ENCODE results near the gene KLK12.

KLK12 gene

DNA sequence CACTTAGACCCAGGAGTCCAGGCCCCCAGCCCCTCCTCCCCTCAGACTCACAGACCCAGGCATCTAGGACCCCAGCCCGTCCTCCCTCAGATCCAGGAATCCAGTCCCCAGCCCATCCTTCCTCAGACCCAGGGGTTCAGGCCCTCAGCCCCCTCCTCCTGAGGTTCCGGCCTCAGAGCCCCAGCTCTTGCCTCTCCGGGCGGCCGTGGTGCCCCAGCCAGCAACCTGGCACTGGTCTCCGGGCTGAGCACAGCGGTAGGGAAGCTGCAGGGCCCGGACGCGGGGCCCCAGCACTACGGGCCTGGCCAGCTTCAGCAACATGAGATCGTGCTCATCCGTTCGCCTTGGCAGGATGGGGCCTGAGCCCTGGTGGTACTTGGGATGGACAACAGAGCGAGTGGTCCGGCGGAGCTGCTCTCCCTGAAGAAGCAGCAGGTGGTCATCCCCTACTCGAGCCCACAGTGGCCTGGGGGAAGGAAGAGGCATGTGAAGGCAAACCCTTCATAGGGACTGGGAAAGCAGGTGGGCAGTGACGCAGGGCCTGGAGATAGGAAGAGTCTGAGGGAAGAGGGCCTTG is 19.0 kb downstream of the KLK12 start:
- ChIA-PET CTCF (interaction anchor here (0.6 to 2.5 kb wide), 5 partner anchors 14 to 153 kb away, joined by 3 to 20 read pairs (median 7); partner anchors contain the start of gene KLK8), POLR2A (ENCODE audit: low non-redundant PET) (interaction anchor here (1.0 kb wide), 1 partner anchor 82 kb away, joined by 3 read pairs; no protein-coding TSS in a partner anchor)
- H3K27ac ChIP-seq, result no peak overlapping the region
- TF ChIP-seq, protein P1, sequence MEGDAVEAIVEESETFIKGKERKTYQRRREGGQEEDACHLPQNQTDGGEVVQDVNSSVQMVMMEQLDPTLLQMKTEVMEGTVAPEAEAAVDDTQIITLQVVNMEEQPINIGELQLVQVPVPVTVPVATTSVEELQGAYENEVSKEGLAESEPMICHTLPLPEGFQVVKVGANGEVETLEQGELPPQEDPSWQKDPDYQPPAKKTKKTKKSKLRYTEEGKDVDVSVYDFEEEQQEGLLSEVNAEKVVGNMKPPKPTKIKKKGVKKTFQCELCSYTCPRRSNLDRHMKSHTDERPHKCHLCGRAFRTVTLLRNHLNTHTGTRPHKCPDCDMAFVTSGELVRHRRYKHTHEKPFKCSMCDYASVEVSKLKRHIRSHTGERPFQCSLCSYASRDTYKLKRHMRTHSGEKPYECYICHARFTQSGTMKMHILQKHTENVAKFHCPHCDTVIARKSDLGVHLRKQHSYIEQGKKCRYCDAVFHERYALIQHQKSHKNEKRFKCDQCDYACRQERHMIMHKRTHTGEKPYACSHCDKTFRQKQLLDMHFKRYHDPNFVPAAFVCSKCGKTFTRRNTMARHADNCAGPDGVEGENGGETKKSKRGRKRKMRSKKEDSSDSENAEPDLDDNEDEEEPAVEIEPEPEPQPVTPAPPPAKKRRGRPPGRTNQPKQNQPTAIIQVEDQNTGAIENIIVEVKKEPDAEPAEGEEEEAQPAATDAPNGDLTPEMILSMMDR (conservative IDR thresholded peaks at IDR 0.05; ENCODE audit: low read depth), result no peak
- no peak for DNase-seq (ENCODE audit: low spot score)

DNA sequence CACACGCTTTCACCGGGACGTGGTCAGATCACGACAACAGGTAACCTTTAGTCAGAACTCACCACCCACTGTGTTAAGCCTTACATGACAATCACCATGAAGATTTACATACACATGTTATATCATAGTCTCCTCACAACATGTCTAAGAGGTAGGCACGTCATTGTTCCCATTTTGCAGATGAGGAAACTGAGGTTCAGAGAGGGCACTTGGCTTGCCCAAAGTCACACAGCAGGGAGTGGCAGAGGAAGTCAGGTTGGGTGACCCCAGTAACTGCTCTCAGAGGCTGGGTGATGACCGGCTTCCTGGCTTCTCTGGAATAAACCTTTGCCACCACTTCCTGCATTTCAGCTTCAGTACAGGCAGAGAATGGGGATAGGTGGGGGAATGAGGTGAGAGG is 20.6 kb downstream of the KLK12 start:
- POLR2A ChIA-PET (ENCODE audit: low non-redundant PET), result no interaction called here
- no peak for DNase-seq (ENCODE audit: low spot score)
- CTCF ChIA-PET, result no interaction called here
- H3K27ac ChIP-seq, result no peak overlapping the region
- TF ChIP-seq, protein P1 (conservative IDR thresholded peaks at IDR 0.05; ENCODE audit: low read depth), result no peak

DNA sequence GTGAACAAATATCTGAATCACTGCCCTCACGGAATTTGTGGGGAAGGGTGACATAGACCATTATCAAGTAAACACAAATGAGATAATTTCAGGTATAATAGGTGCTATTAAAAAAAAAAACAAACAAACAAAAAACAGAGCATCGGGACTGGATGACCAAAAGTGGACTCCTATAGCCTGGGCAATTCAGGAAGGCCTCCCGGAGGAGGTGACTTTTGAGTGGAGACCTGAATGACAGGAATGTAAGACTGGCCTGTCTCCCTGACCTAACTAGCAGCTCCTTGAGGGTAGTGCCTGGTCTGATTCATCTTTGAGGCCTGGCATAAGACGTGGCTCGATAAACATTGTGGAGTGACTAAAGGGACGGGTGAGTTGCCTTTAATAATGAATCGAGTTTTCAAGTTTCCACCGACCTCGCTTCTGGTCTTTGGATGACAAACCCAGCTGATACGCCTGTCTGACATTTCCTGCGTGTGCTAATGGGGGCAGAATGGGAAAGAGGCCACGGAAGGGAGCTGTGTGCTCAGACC is 22.1 kb downstream of the KLK12 start:
- H3K27ac ChIP-seq, result no peak overlapping the region
- ChIA-PET POLR2A (ENCODE audit: low non-redundant PET) (no interaction called here), CTCF (no interaction called here)
- no peak for DNase-seq (ENCODE audit: low spot score)
- TF ChIP-seq, protein P1 (conservative IDR thresholded peaks at IDR 0.05; ENCODE audit: low read depth), result no peak

DNA sequence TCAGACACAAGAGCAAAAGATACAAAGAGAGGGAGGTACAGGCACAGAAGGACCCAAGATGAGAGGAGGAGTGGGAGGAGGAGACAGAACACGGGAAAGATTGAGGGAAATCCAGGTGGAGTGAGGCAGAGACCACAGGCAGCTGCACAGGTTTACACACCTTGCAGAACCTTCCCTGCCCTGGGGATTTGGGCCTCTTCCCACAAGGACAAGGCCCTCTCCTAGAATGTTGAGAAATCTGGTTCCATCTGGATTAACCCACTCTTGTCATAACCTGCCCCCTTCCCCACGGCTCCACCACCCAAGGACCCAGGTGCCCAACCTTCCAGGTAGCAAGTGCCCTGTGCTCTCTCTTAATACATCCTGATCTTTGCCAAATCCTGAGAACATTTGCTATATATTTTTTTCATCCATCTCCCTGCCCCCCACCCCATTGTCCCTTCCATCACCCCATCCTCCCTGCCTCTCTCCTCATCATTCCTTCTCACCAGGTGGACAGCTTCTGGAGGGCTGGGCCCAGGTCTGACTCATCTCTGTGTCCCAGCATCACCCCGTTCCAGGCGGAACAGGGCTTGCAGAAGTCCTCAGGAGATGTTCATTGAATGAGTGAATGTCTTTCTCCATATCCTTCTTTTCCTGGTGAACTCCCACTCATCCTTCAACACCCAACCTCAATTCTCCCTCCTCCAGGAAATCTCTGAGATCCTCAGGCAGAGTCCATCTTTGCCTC is 24.6 kb downstream of the KLK12 start:
- no peak overlapping the region for H3K27ac ChIP-seq
- TF ChIP-seq, protein P1 (conservative IDR thresholded peaks at IDR 0.05; ENCODE audit: low read depth), result no peak
- POLR2A ChIA-PET (ENCODE audit: low non-redundant PET), result interaction anchor here (0.6 kb wide), 1 partner anchor 90 kb away, joined by 6 read pairs; no protein-coding TSS in a partner anchor
- DNase-seq (ENCODE audit: low spot score), result peak; percentile 81
- CTCF ChIA-PET, result interaction anchor here (0.5 to 1.4 kb wide), 5 partner anchors 27 to 209 kb away, joined by 3 to 5 read pairs (median 3); no protein-coding TSS in a partner anchor

DNA sequence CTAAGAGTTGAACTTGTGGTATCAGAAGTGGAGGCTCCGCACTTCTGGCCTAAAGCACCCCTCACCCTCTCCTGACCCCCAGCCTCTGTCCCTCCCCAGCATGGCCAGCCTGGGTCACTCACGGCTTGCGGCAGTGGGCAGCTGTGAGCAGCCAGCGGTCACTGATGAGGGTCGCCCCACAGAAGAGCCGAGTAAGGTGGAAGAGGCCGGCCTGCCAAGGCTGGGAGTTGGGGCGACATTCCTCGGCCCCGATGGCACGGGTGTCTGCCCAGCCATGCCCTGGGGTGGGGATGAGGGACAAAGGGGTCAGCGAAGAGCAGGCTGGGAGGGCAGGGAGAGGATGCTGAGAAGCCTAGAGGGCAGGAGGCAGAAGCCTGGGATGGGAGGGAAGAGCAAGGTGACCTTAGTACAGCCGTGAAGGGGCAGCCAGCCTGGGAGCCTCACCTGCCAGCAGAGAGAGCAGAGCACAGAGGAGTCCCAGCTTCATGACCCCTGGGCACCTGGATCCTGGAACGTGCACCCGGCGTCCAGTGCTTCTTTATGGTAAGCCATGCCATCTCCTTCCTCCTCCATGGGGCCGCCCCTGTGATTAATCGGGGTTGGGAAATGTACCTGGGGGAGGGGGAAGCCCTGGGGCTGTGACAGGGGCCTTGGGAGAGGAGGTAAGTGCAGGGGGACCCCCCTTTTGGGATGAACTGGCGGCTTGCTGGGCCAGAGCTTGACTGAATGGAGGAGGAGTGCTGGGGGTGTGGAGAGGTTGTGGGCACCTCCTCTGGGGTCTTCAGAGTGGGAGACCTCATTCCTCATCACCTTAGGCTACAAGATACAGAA is 25.5 kb downstream of the KLK12 start:
- DNase-seq (ENCODE audit: low spot score), result no peak
- CTCF ChIA-PET, result interaction anchor here (0.6 to 1.4 kb wide), 2 partner anchors 78 to 87 kb away, joined by 3 to 5 read pairs; no protein-coding TSS in a partner anchor
- TF ChIP-seq, protein P1 (conservative IDR thresholded peaks at IDR 0.05; ENCODE audit: low read depth), result no peak
- POLR2A ChIA-PET (ENCODE audit: low non-redundant PET), result no interaction called here
- H3K27ac ChIP-seq, result no peak overlapping the region

DNA sequence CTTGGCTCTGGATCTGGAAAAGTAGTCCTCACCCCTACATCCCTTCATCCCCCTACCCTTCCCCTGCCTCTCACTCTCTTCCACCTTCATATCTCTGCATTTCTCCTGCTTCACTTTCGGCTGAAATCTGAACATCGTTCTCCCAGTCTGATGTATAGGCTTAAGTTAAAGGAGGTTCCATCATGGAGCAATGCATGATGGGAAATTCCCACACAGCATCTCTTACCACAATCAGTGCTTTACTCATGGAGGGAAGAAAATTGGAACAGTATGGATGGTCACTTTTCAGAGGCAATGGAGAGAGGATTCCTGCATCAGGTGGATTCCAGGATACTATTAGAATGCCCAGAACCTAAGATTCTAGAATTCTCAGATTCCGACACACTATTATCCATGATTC is 27.3 kb downstream of the KLK12 start:
- ChIA-PET POLR2A (ENCODE audit: low non-redundant PET) (interaction anchor here (0.7 kb wide), 1 partner anchor 40 kb away, joined by 6 read pairs; no protein-coding TSS in a partner anchor), CTCF (no interaction called here)
- no peak for DNase-seq (ENCODE audit: low spot score)
- no peak overlapping the region for H3K27ac ChIP-seq
- TF ChIP-seq, protein P1 (conservative IDR thresholded peaks at IDR 0.05; ENCODE audit: low read depth), result no peak
